HL-60/S4 treated with retinoic acid at 250 ng/mL for 4 days and 3 days (cell line): ENCODE data around the gene KIF13A.
"Not testable (repeated sequence)": the region's sequence is repeated elsewhere in the genome, so short reads cannot be mapped to it uniquely, and the experiment has no call there.

Source experiments
- in situ Hi-C: fragments of 300-500 bp; cut with MboI; formaldehyde crosslinking; loops from 2 replicates; pipeline ENCODE4 v1.7.0; 2022; ENCODE audit warnings: low sequenced_read_pairs

Gene KIF13A

DNA sequence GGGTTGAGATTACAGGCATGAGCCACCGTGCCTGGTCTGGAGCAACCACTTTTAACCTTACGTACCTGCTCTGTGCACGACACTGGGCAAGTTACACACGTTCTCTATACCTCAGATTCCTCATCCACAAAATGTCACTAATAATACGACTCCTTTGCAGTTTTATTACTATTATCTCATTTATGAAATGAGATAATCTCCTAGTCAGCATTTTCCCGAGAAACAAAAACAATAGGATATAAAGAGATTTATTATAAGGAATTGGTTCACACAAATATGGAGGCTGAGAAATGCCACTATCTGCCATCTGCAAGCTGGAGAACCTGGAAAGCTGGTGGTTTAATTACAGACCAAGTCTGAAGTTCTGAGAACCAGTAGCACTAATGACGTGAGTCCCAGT lies 12.0 kb upstream of the KIF13A start:
- in situ Hi-C loops, result no loop called here

- in situ Hi-C loops, result no loop called here
These were observed 11.0 kb upstream of the KIF13A start for GRCh38 chr6:17998442-17998841.

DNA sequence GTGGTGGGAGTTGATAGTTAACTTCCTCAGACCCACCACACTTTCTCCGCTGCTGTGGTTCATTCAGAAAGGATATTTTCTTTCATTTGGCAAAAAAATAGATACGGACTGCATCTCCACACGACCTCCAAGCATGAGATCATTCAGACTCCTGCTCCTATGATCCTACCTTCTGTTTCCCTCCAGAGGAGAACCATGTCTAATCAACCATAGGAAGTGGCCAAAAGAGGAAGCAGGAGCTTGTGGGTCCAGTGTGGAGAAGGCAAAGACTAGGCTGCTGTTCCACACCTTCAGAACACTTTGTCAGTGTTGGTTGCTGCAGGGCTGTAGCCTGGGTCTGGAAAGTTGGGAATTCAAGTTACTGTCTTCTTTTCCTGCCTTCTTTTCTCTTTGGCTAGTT lies 10.6 kb upstream of the KIF13A start:
- in situ Hi-C loops, result no loop called here

DNA sequence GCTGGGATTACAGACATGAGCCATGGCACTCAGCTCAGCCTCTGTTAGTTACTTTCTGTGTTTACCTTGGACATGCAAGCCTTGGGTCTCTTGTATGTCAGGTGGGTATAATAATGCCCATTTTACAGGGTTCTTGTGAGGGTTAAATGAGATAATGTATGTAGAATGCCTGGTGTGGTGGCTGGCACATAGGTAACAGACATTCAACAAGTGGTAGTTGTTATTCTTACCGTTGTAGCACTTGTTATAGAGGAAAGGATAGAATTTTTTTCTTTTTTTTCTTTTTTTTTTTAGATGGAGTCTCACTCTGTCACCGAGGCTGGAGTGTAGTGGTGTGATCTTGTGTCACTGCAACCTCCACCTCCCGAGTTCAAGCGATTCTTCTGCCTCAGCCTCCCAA lies 8.0 kb upstream of the KIF13A start:
- in situ Hi-C loops, result no loop called here

DNA sequence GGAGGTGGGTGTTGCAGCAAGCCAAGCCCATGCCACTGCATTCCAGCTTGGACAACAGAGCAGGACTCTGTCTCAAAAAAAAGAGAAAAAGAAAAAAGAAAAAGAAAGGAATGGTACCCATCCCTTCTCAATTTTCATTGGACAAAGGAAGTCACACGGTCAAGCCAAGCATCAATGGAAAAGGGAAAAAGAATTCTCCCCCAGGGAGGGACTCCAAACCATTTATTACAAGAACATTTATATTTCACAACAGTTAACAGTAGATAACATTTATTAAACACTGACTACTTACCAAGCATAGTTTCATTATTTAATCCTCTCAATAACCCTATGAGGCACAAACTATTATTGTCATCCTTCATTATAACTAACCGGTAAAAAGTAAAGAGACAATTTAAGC lies 6.6 kb upstream of the KIF13A start:
- in situ Hi-C loops, result no loop called here

DNA sequence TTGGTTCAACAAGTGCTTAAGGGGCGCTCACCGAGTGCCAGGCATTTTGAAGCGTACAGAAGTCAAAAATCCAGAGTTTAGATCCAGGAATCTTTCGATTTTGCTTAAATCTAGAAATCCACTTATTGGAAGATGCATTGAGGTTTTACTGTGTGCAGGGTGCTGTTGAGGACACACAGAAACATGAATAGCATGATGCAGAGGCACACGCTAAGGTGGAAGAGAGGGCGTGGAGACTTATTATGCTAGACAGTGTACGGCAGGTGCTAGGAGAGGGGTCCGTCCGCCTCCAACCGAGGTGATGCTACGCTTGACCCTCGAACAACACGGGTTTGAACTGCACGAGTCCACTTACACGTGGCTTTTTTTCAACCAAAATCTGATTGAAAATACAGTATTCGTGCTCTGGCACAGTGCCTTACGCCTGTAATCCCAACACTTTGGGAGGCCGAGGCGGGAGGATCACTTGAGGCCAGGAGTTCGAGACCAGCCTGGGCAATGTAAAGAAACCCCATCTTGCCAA lies 1.0 kb upstream of the KIF13A start:
- in situ Hi-C loops, result no loop called here

DNA sequence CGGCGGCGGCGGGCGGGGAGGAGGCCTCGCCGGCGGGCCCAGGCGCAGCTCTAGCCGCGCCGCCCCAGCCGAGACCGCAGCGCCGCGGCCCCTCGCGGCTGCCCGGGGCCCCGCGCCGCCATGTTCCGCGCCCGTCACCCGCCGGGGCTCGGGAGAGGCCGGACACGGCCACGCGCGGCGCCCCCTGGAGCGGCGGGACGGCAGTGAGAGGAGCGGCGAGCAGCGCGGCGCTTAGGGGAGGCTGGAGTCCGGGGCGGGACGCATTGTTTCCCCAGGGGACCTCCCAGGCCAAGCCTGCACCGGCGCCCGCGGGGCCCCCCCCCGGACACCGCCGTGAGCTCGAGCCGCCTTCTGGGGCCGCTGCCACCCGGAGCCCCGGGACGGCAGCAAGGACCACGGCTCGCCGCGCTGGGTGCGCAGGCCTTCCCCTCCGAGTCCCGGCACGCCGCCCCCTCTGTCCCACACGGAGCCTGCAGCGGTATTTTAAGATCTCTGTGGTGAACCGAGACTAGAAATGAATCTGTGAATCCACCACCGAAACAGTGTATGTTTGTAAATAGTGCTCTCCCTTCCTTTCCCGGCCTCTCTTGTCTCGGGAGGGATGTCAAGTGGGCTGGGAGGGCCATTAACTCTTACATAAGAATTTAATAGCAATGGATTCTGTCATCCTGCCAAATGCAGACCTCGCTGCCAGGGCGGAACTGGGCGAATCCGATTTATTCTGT lies 424 bp upstream of the KIF13A start:
- in situ Hi-C loops, result no loop called here

DNA sequence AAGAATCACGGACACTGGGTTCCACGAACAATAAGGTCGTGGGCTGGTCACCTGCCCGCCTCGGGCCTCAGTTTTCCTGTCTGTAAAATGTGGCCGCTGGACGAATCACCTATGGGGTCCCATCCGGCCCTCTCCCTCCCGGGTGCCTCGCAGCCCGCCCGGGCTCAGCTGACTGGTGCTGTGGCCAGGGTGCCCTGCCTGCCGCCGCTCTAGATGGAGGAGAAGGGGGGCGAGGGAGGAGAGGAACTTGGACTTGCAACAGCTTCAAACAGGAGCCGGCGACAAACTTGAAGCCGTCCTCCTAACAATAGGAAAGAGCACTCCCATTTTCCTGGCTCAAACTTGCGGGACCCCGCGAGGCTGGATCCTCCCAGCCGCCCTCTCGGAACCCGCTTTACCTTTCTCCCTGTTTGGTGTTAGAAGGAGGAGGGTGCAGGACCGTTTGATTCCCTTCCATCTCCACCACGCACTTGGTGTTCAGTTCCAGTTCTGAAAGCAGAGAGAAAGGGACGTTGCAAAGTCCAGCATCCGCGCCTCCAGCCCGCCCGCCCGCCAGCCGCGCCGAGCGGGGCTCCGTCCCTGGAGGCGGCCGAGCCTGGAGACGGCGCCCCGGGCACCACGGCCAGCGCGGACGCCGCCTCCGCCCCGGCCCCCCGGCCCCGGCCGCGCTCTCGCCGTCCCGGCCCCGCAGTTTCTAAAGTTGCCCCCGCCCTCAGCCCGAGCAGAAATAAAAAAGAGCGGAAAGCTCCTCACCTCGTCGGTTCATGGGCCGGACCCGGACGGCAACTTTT lies 584 bp downstream of the KIF13A start:
- in situ Hi-C loops, result no loop called here

DNA sequence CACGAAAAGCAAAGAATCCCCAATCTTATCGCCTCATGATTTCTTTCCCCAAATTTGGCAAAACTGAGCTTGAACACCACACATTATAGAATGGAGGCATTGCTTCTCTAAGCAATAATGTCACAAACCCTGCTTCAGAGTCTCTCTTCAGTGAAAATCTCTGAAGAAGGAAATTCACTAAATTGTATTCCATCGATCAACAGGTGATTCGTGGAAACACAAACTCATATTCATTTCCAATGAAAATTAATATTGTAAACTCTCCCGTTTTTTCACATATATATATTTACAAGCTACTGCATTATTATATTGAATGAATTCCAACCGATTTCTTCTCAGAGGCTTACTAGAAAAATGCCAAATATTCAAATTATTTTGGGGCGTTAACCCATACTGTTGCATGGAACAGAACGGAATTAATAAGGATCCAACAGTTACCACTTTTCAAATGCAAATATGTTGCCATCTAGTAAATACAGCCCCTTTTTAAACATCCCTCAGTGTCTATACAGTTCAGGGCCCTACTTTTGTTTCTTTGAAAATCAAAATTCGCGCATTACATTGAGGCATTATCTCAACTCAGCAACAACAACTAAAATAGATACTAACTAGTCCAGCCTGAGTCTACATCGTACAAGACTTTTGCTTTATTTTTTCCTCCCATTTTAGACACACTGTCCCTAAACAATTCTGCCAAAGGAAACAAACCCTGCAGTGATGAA lies 1.3 kb downstream of the KIF13A start:
- in situ Hi-C loops, result no loop called here

- in situ Hi-C loops, result no loop called here
These were observed 2.4 kb downstream of the KIF13A start for GRCh38 chr6:17984812-17985670.

DNA sequence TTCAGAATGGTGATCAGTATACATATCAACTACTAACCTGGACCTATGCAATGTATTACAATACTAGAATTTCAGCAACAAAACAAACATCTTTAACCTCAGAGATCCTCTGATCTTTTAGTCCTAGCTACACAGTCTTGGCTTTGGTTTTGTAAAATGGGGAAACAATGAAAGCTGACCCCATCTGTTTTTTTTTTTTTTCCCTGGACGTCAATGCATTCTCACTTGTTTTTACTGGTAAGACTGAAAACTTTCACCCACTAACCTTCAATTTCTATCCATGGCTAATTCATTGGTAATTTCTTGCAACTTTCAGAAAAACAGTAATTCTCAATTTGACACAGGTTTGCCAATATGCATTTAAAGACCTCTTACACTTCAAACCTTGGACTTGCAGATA lies 3.0 kb downstream of the KIF13A start:
- in situ Hi-C loops, result no loop called here

GRCh38 chr6:17983730-17984129 lies 3.7 kb downstream of the KIF13A start:
- in situ Hi-C loops, result no loop called here

- in situ Hi-C loops, result no loop called here
These were observed 7.1 kb downstream of the KIF13A start for GRCh38 chr6:17980329-17980728.

GRCh38 chr6:17979479-17979878 lies 8.0 kb downstream of the KIF13A start:
- in situ Hi-C loops, result no loop called here

- in situ Hi-C loops, result not testable (repeated sequence)
These were observed 11.2 kb downstream of the KIF13A start for GRCh38 chr6:17976258-17976657.

GRCh38 chr6:17974570-17975368 lies 12.7 kb downstream of the KIF13A start:
- in situ Hi-C loops, result no loop called here

GRCh38 chr6:17972978-17973622 lies 14.3 kb downstream of the KIF13A start:
- in situ Hi-C loops, result no loop called here

- in situ Hi-C loops, result no loop called here
These were observed 15.1 kb downstream of the KIF13A start for GRCh38 chr6:17972074-17972952.
